ENCODE results near the gene DDX25. TPM values are rescaled to one million over a fixed set of nuclear protein-coding genes. Genes with fewer than 3 reads are reported as not detected.

Gene DDX25
- total and polyA plus RNA-seq, 9 of the 15 experiments (the other 6 are each of a cell fraction or from before 2014, with no cell fraction given): not detected

GRCh38 chr11:125941267-125941618, 36.9 kb downstream of the DDX25 start (continued):
- TF ChIP-seq ZBTB11 (CRISPR knock-in tag; IDR thresholded peaks at IDR 0.05): no peak
- TF ChIP-seq KLF6 (CRISPR knock-in tag; IDR thresholded peaks at IDR 0.05; ENCODE audit: borderline replicate concordance): no peak
- TF ChIP-seq HDGF (IDR thresholded peaks at IDR 0.05): no peak
- TF ChIP-seq ELF4 (CRISPR knock-in tag; IDR thresholded peaks at IDR 0.05): no peak
- no peak for TF ChIP-seq SETDB1 (IDR thresholded peaks at IDR 0.05; ENCODE audit: low read length)

Data from K562 (cell line).